ENCODE results near the gene CFAP74. TPM values are rescaled to one million over a fixed set of nuclear protein-coding genes. Genes with fewer than 3 reads are reported as not detected.
A peak's percentile ranks its signal among the peaks of the same experiment; 100 is the strongest.

CFAP74 gene
- total and polyA plus RNA-seq, 2 of the 13 experiments (the other 11 are each of a cell fraction or from before 2014, with no cell fraction given), result 0.27 to 0.62 TPM

- TF ChIP-seq AFF4 (CRISPR knock-in tag; IDR thresholded peaks at IDR 0.05), result no peak
- peak; percentile 52; the same call in 1 of the 2 replicates for TF ChIP-seq EEA1 (CRISPR knock-in tag; IDR thresholded peaks at IDR 0.05; ENCODE audit: borderline replicate concordance)
- no peak for TF ChIP-seq NAIF1 (CRISPR knock-in tag; IDR thresholded peaks at IDR 0.05; ENCODE audit: borderline replicate concordance)
- no peak for TF ChIP-seq ZNF326 (CRISPR knock-in tag; IDR thresholded peaks at IDR 0.05; ENCODE audit: borderline replicate concordance)
- TF ChIP-seq ZNF629 (CRISPR knock-in tag; conservative IDR thresholded peaks at IDR 0.05), result no peak
- no peak for TF ChIP-seq ZNF354B (CRISPR knock-in tag; IDR thresholded peaks at IDR 0.05)
- no peak for TF ChIP-seq ATF6 (CRISPR knock-in tag; conservative IDR thresholded peaks at IDR 0.05)
- TF ChIP-seq CC2D1A (CRISPR knock-in tag; IDR thresholded peaks at IDR 0.05), result no peak
- no peak for TF ChIP-seq WIZ (CRISPR knock-in tag; IDR thresholded peaks at IDR 0.05)
- TF ChIP-seq CHD4 (IDR thresholded peaks at IDR 0.05; ENCODE audit: borderline replicate concordance, low read length), result no peak
- no peak for TF ChIP-seq ZNF17 (CRISPR knock-in tag; IDR thresholded peaks at IDR 0.05)
- TF ChIP-seq RARA (CRISPR knock-in tag; IDR thresholded peaks at IDR 0.05), result no peak
- 0 out of 2 replicates have a peak, but pooled peaks have one; percentile 17 for TF ChIP-seq MTA1 (CRISPR knock-in tag; IDR thresholded peaks at IDR 0.05; ENCODE audit: borderline replicate concordance)
- TF ChIP-seq CERS6 (CRISPR knock-in tag; IDR thresholded peaks at IDR 0.05), result no peak
- TF ChIP-seq MLX (CRISPR knock-in tag; IDR thresholded peaks at IDR 0.05), result no peak
- TF ChIP-seq ZNF451 (CRISPR knock-in tag; IDR thresholded peaks at IDR 0.05), result 0 out of 2 replicates have a peak, but pooled peaks have one; percentile 10
- no peak for TF ChIP-seq ZBTB1 (CRISPR knock-in tag; IDR thresholded peaks at IDR 0.05; ENCODE audit: borderline replicate concordance)
- TF ChIP-seq RXRA (CRISPR knock-in tag; IDR thresholded peaks at IDR 0.05), result peak; percentile 23; the same call in 1 of the 2 replicates
- no peak for TF ChIP-seq ISL2 (CRISPR knock-in tag; IDR thresholded peaks at IDR 0.05)
- no peak for TF ChIP-seq ZNF337 (CRISPR knock-in tag; IDR thresholded peaks at IDR 0.05; ENCODE audit: borderline replicate concordance, low read depth)
- no peak for TF ChIP-seq ZNF205 (CRISPR knock-in tag; IDR thresholded peaks at IDR 0.05)
- TF ChIP-seq SKI (IDR thresholded peaks at IDR 0.05; ENCODE audit: partially characterized antibody), result no peak
- no peak for TF ChIP-seq TBX2 (CRISPR knock-in tag; IDR thresholded peaks at IDR 0.05; ENCODE audit: borderline replicate concordance)
- TF ChIP-seq MTA3 (CRISPR knock-in tag; IDR thresholded peaks at IDR 0.05), result no peak
Observed at GRCh38 chr1:2050793-2051682, 47.5 kb upstream of the CFAP74 start (continued).

Measured in HepG2 (cell line).